Left ventricle myocardium inferior (tissue), 1 donor: ENCODE results near the gene JDP2. TPM values are rescaled to one million over a fixed set of nuclear protein-coding genes. Genes with fewer than 3 reads are reported as not detected.
A peak's percentile ranks its signal among the peaks of the same experiment; 100 is the strongest.

Experiments
- DNase-seq: peaks from one replicate; pipeline ENCODE4 v3.0.0-alpha.2; 2020
- H3K27ac ChIP-seq: fragments of 200-600 bp; replicated peaks from 2 replicates; pipeline ENCODE4 v1.8.0; 2021
- H3K27me3 ChIP-seq: fragments of 200-600 bp; 2 replicates; pipeline ENCODE4 v1.8.0; 2021; ENCODE audit warnings: low read depth
- H3K36me3 ChIP-seq: fragments of 200-600 bp; 2 replicates; pipeline ENCODE4 v1.8.0; 2021
- H3K4me1 ChIP-seq: fragments of 200-600 bp; 2 replicates; pipeline ENCODE4 v1.8.0; 2021
- H3K4me3 ChIP-seq: fragments of 200-600 bp; 2 replicates; pipeline ENCODE4 v1.8.0; 2021; ENCODE audit warnings: mild to moderate bottlenecking, moderate library complexity
- H3K9me3 ChIP-seq: fragments of 200-600 bp; replicated peaks from 2 replicates; pipeline ENCODE4 v1.8.0; 2021
- CTCF ChIP-seq: fragments of 200-600 bp; IDR thresholded peaks from 2 replicates; pipeline ENCODE4 v1.8.0; 2021; ENCODE audit warnings: antibody characterized with exemption, mild to moderate bottlenecking, borderline replicate concordance
- intact Hi-C: fragments of 100-400 bp; cut with micrococcal nuclease; formaldehyde crosslinking; loops from one replicate; pipeline ENCODE4 v1.11.0; 2022
- total RNA-seq: library from RNA; stranded (reverse); fragmentation: NEBNext Ultra II Directional; extraction: Animal tissue kit (Norgen Biotek cat#: 25700); gene quantifications from one replicate; pipeline ENCODE4 v1.2.1, GENCODE V29; 2021
- donor health status: DM: no; HTN: yes; CAD: no; lungs with severe emphysema.

JDP2 gene
- total RNA-seq, 1 donor from 2014 or later: 21.9 TPM

DNA sequence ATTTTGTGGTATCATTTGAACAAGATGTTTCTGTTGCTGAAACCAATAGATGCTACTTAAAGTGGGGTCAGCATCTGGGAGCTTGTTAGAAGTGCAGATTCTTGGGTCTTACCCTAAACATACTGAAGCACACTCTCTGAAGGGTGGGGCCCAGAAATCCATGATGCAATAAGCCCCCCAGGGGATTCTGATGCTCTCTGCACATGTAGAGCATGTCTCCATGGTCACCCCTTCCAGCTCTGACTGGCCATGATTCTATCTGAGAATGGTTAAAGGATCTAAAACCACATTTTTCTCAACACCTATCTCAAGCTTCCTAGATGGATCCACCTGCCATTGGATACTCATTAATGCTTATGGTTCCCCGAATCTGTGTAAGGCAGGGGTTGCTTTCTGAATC lies 20.4 kb downstream of the JDP2 start:
- Histone ChIP-seq H3K4me3 (no peak overlapping the region), H3K27me3 (no peaks in the 10 kb centered on the region), H3K4me1 (peaks cover 88% of the 10 kb centered on the region), H3K9me3 (no peaks in the 10 kb centered on the region), H3K36me3 (peaks cover 17% of the 10 kb centered on the region), H3K27ac (no peak overlapping the region)
- intact Hi-C loops: no loop called here
- DNase-seq: no peak
- TF ChIP-seq CTCF: no peak

DNA sequence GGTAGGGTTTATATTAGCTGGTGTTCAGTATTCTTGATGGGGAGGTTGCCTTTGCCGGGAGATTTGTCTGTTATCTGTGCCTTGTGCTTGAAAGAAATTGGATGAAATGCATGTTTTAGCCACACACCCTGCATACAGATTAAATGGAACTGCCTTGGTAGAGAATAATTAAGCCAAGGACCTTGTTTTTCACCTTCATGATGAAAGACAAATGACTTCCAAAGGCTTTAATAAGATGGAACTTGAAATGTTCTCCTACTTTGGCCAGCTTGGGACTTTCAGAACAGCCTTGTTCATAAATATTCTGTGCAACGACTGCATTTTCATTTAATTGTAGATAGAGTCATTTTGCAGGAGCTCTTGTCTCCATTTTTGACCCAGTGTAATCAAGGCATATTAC lies 21.2 kb downstream of the JDP2 start:
- Histone ChIP-seq H3K36me3 (peaks cover 16% of the 10 kb centered on the region), H3K9me3 (no peaks in the 10 kb centered on the region), H3K27ac (peak overlapping the region; percentile 85), H3K27me3 (no peaks in the 10 kb centered on the region), H3K4me3 (no peak overlapping the region), H3K4me1 (peaks cover 88% of the 10 kb centered on the region)
- TF ChIP-seq CTCF: no peak
- intact Hi-C loops: no loop called here
- DNase-seq: no peak

GRCh38 chr14:75449696-75450095 lies 21.9 kb downstream of the JDP2 start:
- no peaks in the 10 kb centered on the region for H3K27me3 ChIP-seq
- H3K4me3 ChIP-seq: no peak overlapping the region
- H3K36me3 ChIP-seq: peaks cover 13% of the 10 kb centered on the region
- DNase-seq: no peak
- TF ChIP-seq CTCF: no peak
- no peaks in the 10 kb centered on the region for H3K9me3 ChIP-seq
- H3K4me1 ChIP-seq: peaks cover 88% of the 10 kb centered on the region
- intact Hi-C loops: no loop called here
- H3K27ac ChIP-seq: peak overlapping the region; percentile 85

DNA sequence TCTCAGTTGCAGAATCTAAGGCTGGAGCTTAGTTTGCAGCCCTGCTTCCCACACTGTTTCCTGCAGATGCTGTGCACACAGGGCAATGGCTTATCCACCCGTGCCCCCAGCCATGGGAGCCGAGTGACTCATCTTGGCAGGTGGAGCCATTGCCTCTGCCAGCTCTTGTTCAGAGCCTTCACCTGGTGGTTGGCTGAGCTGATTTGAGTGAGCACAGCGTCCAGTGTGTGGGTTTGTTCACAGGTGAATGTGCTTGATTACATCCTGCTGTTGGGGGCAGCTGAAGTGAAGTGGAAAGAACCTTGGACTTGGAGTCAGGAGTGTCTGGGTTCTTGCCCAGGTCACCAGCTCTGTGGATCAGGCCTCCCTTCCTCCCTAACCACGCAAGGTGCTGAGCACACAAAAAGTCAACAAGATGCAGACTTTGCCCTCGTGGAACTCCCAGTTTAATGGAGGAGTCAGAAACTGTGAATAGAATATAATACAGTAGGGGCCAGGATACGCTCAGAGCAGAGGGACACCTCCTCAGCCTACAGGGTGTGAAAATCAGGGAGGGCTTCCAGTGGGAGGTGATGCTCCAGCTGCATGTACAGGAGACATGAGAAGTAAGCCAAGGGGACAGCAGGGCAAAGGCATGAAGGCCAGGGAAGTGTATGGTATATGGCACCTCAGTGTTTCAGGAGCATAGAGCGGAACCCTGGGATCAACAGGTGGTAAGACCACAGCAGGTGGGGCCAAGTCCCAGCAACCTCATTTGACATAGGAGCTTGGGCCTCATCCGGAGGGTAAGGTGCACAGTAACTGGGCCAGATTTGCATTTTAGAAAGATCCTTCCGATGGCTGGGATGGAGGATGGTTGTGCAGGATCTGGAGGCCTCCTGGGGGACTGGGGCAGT lies 22.8 kb downstream of the JDP2 start:
- no peak for TF ChIP-seq CTCF
- peak overlapping the region; percentile 85 for H3K27ac ChIP-seq
- H3K36me3 ChIP-seq: peaks cover 5% of the 10 kb centered on the region
- intact Hi-C loops: no loop called here
- H3K9me3 ChIP-seq: no peaks in the 10 kb centered on the region
- no peak overlapping the region for H3K4me3 ChIP-seq
- H3K4me1 ChIP-seq: peaks cover 95% of the 10 kb centered on the region
- DNase-seq: peak; percentile 54
- no peaks in the 10 kb centered on the region for H3K27me3 ChIP-seq

GRCh38 chr14:75452324-75452723 lies 24.5 kb downstream of the JDP2 start:
- Histone ChIP-seq H3K9me3 (no peaks in the 10 kb centered on the region), H3K27ac (peak overlapping the region; percentile 85), H3K4me1 (peaks cover 100% of the 10 kb centered on the region), H3K27me3 (no peaks in the 10 kb centered on the region), H3K4me3 (peak overlapping the region; percentile 34), H3K36me3 (peaks cover 16% of the 10 kb centered on the region)
- intact Hi-C loops: no loop called here
- no peak for TF ChIP-seq CTCF
- peak; percentile 33 for DNase-seq
